OCI-LY7 (cell line): ENCODE measurements around the gene PDE5A.
"Not testable (repeated sequence)": the region's sequence is repeated elsewhere in the genome, so short reads cannot be mapped to it uniquely, and the experiment has no call there.

Experiments
- CTCF ChIP-seq: fragments of 200-600 bp; sonication (generic); conservative IDR thresholded peaks from 2 replicates; pipeline ENCODE4 v1.5.1; 2014; ENCODE audit warnings: mild to moderate bottlenecking, antibody characterized with exemption, low read length, moderate library complexity, mixed read lengths
- EZH2phosphoT487 ChIP-seq: fragments of 200-600 bp; sonication (generic); IDR thresholded peaks from 2 replicates; pipeline ENCODE4 v1.6.1; 2018; ENCODE audit warnings: low read depth, borderline replicate concordance, mild to moderate bottlenecking, mixed run types, antibody characterized with exemption, low read length, moderate library complexity, mixed read lengths

GRCh38 chr4:119470021-119470736, 158.4 kb downstream of the PDE5A start:
- TF ChIP-seq CTCF, EZH2phosphoT487: not testable (repeated sequence)
